Stimulated activated CD8-positive, alpha-beta memory T cell treated with anti-CD3 and anti-CD28 coated beads, Interleukin-2, amount 100 ng/mL, for 1 hour (primary cell): ENCODE data around the gene CCDC43.
"Not testable (repeated sequence)": the region's sequence is repeated elsewhere in the genome, so short reads cannot be mapped to it uniquely, and the experiment has no call there.

Source experiments
- DNase-seq, 2 donors: peaks; one replicate each; pipeline ENCODE4 v3.0.0-alpha.2; 2020; ENCODE audit warnings: low read depth in 2 of 2

Gene CCDC43

GRCh38 chr17:44672479-44673093 is 17.0 kb downstream of the CCDC43 start:
- DNase-seq, result no peak

DNA sequence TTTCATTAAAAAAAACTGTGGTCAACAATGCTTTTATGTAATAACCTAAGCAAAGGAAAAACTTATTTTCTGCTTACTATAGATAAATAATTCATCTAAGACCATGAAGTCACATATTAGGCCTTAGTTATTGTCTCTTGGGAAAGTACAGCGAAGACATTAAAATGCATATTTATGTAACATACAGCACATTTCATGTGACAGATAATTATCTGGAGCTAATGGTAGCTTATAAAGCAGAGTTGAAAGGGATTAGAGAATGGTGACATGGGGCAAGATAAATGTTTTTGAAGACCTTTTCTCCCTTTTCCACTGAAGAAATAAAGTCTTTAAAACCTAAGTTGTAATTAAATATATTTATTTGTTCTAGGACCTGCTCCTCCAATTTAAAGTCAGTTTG is 23.6 kb downstream of the CCDC43 start:
- no peak for DNase-seq

GRCh38 chr17:44664867-44665266 is 24.7 kb downstream of the CCDC43 start:
- no peak for DNase-seq

GRCh38 chr17:44663095-44663494 is 26.5 kb downstream of the CCDC43 start:
- no peak for DNase-seq

DNA sequence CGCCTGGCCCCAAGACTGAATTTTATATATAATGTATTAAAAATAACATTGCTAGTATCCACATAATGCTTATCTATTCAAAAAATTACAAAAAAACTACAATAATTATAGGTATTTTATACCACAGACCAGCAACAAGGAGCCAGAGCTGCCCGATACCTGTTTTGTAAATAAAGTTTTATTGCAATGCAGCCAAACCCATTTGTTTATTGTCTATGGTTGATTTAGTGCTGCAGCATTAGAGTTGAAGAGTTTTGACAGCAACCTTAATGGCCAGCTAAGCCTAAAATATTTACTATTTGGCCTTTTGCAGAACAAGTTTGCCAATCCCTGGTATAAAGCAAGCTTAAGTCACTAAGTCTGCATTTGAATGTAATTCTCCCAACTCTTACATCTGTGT is 27.7 kb downstream of the CCDC43 start:
- DNase-seq, result no peak

- no peak for DNase-seq
These were observed 33.4 kb downstream of the CCDC43 start, which contains the start of gene MEIOC for GRCh38 chr17:44655983-44656710. Gene MEIOC (plus strand): TSS chr17:44656468. CDS start chr17:44656614, 146 bp downstream.

DNA sequence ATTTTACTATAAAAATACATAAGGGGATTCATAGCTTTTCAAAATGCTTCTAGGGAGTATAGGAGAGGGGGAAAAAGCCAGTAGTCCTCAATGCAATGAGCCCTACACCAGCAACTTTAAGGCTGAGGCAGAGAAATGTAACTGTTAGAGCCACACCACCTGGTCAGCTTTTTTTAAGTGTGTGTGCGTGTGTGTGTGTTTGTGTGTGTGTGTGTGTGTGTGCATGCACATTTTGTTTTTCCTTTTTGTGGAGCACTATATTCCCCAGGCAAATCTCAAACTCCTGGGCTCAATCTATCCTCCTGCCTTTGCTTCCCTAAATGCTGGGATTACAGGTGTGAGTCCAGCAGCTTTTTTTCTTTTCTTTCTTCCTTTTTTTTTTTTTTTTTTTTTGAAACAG is 35.6 kb downstream of the CCDC43 start:
- DNase-seq, result no peak

GRCh38 chr17:44653384-44653783 is 36.2 kb downstream of the CCDC43 start:
- DNase-seq, result no peak

DNA sequence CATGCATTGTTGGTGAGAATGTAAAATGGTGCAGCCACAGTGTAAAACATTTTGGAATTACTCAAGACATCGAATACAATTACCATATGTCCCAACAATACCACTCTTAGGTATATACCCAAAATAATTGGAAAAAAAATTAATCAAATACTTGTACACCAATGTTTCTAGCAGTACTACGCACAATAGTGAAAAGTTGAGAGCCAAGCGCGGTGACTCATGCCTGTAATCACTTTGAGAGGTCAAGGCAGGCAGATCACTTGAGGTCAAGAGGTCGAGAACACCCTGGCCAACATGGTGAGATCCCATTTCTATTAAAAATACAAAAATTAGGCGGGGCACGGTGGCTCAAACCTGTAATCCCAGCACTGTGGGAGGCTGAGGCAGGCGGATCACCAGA is 36.8 kb downstream of the CCDC43 start:
- no peak for DNase-seq

DNA sequence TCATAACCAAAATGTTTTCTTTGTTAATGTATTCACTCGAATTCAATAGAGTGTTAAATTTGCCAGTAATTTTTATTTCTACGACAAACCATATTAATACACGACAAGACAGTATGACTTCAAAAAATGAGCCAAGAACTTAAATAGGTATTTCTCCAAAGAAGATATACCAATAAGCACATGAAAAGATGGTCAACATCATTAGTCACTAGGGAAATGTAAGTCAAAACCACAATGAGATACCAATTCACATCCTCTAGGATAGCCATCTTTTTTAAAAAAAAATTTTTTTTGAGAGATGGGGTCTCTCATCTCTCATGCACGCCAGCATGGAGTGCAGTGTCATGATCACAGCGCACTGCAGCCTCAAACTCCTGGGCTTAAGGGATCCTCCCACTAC is 38.3 kb downstream of the CCDC43 start:
- no peak for DNase-seq

- DNase-seq, result no peak
These were observed 40.6 kb downstream of the CCDC43 start for GRCh38 chr17:44648963-44649362.

DNA sequence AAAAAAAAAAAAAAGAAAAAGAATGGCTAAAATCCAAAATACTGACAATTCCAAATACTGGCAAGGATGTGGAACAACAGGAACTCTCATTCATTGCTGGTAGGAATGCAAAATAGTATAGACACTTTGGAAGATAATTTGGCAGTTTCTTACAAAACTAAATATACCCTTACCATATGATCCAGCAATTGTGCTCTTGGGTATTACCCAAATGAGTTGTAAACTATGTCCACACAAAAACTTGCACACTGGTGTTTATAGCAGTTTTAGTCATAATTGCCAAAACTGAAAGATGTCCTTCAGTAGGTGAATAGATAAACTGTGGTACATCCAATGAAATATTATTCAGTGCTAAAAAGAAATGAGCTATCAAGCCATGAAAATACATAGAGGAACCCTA is 41.8 kb downstream of the CCDC43 start:
- no peak for DNase-seq

- DNase-seq, result no peak
These were observed 43.3 kb downstream of the CCDC43 start for GRCh38 chr17:44646280-44646679.

DNA sequence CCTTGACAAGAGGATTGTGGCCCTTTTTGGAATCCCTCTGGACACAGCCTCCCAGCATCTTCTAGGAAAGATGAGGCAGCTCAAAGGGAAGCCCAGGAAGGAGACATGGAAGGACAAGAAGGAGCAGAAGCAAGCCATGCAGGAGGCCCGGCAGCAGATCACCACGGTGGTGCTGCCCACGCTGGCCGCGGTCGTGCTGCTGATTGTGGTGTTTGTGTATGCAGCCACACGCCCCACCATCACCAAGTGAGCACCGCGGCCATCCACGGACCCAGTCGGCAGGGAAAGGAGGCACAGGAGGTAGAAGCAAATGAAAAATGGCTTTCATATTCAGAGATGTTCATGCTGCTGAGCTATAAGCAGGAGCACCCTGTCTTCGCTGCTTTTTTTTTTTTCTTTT is 44.2 kb downstream of the CCDC43 start:
- no peak for DNase-seq

DNA sequence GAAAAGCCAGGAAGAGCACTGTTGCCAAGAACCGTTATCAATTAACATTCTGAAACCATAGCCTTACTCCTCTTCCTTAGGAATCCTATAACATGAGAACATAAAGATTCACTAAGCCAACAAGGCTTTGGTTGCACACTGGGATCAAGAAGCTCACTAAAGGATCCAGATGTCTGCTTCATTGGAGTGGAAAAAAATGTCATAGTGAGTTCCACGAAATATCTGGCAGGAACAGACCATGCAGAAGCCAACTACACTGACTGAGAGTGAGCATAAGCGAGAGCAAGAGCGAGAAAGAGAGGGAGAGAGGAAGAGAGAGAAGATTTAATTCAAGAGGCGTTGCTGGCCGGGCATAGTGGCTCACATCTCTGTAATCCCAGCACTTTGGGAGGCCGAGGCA is 46.7 kb downstream of the CCDC43 start:
- no peak for DNase-seq

- no peak for DNase-seq
These were observed 52.5 kb downstream of the CCDC43 start for GRCh38 chr17:44637066-44637465.

DNA sequence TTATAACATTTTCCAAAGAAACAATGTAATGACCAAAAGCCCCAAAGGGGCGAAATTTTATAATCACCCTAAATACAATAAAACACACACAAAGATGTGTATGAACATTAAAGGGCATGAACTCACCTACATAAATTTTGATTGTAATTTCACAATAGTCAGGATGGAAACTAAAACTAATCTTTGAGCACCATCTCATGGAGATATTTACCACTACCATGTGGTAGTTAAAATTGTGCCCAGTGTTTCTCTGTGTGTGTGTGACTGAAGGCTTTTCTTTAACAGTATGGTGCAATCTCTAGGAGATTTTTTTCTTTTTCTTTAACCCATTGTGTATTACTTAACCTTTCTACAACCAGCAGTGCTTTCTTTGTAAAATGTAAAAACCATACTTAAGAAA is 53.0 kb downstream of the CCDC43 start:
- no peak for DNase-seq

DNA sequence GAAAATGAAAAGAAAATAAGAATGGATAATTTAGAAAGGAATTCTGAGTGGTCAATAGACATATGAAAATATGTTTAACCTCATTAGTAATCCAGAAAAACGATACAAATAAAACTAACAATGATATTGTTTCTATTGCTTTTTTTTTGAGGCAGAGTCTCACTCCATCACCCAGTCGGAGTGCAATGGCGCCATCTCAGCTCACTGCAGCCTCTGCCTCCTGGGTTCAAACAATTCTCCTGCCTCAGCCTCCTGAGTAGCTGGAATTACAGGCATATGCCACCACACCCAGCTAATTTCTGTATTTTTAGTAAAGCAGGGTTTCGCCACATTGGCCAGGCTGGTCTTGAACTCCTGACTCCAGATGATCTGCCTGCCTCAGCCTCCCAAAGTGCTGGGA is 55.2 kb downstream of the CCDC43 start:
- not testable (repeated sequence) for DNase-seq

- DNase-seq, result no peak
These were observed 55.6 kb downstream of the CCDC43 start for GRCh38 chr17:44633998-44634397.

DNA sequence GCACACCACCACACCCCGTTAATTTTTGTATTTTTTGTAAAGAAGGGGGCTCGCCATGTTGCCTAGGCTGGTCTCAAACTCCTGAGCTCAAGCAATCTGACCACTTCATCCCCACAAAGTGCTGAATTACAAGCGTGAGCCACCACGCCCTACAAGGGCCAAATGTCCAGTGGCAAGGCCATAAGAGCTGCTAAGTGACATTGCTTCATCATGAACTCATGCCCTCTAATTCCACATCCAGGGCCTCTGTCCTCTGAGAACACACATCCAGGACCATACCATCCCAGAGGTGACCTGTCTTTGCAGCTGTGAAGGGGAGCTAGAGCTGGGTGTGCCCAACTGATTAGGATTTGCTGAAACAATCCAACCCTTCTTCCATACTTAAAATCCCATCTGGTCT is 58.9 kb downstream of the CCDC43 start:
- no peak for DNase-seq

DNA sequence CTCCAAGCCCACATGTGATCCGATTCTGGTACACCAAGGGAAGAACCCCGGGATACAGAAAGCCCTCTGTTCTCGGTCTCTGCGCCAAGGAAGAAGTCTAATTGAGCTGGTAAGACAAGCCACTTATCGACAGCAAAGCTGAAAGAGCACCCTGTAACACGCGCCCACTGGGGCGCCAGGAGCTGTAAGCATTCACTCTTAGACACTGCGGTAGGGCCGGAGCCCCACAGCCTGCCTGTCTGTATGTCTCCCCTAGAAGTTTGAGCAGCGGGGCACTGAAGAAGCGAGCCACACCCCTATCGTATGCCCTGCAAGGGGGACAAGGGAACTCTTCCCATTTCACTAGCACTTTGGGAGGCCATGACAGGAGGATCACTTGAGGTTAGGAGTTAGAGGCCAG is 60.3 kb downstream of the CCDC43 start:
- no peak for DNase-seq

DNA sequence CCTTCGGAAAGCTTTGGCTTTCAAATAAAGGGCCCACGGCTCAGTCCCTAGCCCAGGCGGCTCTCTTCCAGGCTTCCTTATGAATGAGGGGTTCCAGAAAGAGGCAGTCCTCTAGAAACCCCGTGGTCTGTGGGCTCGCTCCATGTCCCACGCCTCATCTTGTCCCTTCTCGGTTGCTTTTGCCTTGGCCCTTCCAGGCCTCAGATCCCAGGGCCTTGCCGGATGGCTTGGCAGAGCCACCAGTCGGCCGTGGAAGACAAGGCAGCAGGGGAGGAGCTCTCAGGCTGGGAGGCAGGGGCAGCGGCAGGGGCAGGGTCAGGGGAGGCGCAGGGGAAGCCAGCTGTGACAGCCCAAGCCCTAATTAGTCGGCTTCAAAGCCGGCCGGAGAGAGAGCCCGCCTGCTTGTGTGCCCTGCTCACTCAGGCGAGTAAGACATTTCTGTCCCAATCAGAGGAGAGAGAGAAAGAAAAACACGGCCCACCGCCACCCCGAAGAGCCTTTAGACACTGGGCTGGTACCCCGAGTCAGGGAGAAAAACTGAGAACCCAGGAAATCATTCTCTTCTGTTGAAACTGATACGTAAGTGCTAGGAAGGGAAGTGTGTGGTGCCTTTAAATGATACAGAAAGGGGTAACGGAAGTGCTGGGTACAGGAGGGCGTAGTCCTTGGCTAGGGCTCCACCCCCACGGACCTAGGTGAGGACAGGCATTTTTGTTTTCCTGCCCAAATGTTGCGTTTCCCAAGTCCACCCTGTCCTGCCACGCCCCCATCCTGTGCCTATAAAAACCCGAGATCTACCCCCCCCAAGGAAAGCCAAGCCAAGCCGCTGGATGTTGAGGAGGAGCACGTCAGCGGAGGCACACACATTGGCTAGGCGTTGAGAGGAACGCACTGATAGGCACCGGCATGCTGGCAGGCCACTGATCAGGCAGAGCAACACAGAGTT is 61.1 kb downstream of the CCDC43 start:
- DNase-seq, result no peak
